ENCODE results near the gene KRTAP5-2.
"Not testable (repeated sequence)": the region's sequence is repeated elsewhere in the genome, so short reads cannot be mapped to it uniquely, and the experiment has no call there.

The KRTAP5-2 gene, protein sequence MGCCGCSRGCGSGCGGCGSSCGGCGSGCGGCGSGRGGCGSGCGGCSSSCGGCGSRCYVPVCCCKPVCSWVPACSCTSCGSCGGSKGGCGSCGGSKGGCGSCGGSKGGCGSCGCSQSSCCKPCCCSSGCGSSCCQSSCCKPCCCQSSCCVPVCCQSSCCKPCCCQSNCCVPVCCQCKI

DNA sequence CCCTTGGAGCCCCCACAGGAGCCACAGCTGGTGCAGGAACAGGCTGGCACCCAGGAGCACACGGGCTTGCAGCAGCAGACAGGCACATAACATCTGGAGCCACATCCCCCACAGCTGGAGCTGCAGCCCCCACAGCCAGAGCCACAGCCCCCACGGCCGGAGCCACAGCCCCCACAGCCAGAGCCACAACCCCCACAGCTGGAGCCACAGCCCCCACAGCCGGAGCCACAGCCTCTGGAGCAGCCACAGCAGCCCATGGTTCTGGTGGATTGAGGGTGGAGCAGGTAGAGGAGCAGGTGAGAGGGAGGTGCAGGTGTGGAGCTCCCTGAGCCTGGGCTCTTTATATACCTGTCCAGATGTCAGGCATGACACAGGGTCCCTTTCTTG lies at the start of gene KRTAP5-2:
TSS of gene KRTAP5-2 (minus strand) at position 301 of the 387 bp plus-strand sequence. CDS start at position 257, 44 bp downstream.
- no peak for DNase-seq (ENCODE audit: low read depth)
- no peak within 1 kb of the TSS for H3K4me3 ChIP-seq (ENCODE audit: low read length)
- TF ChIP-seq, protein P1, sequence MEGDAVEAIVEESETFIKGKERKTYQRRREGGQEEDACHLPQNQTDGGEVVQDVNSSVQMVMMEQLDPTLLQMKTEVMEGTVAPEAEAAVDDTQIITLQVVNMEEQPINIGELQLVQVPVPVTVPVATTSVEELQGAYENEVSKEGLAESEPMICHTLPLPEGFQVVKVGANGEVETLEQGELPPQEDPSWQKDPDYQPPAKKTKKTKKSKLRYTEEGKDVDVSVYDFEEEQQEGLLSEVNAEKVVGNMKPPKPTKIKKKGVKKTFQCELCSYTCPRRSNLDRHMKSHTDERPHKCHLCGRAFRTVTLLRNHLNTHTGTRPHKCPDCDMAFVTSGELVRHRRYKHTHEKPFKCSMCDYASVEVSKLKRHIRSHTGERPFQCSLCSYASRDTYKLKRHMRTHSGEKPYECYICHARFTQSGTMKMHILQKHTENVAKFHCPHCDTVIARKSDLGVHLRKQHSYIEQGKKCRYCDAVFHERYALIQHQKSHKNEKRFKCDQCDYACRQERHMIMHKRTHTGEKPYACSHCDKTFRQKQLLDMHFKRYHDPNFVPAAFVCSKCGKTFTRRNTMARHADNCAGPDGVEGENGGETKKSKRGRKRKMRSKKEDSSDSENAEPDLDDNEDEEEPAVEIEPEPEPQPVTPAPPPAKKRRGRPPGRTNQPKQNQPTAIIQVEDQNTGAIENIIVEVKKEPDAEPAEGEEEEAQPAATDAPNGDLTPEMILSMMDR (conservative IDR thresholded peaks at IDR 0.05; ENCODE audit: low read depth, low read length) = no peak

DNA sequence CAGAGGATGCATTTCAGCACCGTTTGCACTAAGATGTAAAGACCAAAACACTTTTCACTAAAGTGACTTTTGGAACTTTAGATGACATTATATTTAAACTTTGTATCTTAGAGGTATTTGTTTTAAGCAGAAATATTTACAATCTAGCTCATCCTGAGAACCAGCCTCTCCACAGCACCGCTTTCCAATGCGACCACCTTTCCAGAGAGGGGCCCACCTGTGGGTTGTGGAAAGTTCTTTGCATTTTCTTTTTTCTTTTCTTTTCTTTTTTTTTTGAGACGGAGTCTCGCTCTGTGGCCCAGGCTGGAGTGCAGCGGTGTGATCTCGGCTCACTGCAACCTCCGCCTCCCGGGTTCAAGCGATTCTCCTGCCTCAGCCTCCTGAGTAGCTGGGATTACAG lies 48.4 kb upstream of the KRTAP5-2 start:
- DNase-seq (ENCODE audit: low read depth); H3K4me3 ChIP-seq (ENCODE audit: low read length): not testable (repeated sequence)

DNA sequence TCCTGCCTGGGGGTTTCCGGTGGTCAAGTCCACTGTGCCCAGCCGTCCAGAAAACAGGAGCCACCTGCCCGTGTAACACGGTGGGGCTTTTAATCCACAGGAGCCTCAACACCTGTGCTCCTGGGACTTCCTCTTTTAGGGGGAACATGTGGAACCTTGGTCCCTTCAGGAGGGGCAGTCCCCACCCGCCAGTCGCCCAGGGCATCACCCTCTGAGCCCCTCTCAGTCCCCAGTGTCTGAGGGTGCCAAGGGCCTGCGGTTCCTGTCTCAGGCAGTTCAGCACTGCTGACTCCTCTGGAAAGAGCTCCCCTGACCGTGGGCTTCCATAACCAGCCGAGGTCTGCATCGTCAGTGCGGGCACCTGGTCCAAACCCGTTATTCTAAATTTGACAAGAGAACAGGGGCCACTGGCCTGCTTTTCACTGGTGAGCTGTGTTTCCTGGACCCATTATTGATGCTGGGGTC lies 47.3 kb upstream of the KRTAP5-2 start:
- TF ChIP-seq, protein P1 (conservative IDR thresholded peaks at IDR 0.05; ENCODE audit: low read depth, low read length) = no peak
- no peak overlapping the region for H3K4me3 ChIP-seq (ENCODE audit: low read length)
- no peak for DNase-seq (ENCODE audit: low read depth)

DNA sequence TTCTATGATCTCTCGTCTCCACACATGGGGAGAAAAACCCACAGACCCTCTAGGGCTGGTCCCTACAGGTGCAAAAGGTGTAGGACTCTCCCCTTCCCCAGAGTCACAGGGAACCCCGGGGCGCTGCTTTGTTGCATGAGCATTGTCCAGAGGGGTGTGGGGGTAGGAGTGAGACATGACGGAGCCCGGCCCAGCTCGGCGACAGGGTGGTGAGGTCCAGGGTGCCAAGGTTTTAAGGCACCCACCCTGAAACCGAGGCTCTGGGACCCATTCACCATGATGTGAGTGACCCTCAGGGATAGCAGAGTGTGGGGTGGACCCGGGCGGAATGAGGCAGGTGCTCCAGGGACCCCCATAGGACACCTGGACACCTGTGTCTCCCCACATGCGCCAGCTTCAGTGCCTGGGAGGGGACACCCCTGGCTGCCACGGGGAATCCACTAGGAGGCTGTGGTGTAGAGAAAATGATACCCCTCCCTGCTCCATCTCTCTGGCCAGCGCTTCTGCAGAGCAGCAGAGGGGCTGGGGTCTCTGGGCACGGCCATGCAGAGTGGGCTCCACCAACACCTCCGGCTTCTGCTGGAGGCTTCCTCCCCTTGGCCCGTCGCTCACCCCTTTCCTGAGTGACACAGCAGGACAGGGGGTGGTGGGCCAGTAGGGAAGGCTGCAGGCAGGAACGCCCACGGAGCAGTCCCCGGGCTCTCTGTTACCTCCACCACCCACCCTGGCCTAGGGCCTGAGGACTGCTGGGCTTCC lies 46.7 kb upstream of the KRTAP5-2 start:
- DNase-seq (ENCODE audit: low read depth) = no peak
- TF ChIP-seq, protein P1 (conservative IDR thresholded peaks at IDR 0.05; ENCODE audit: low read depth, low read length) = no peak
- no peak overlapping the region for H3K4me3 ChIP-seq (ENCODE audit: low read length)

DNA sequence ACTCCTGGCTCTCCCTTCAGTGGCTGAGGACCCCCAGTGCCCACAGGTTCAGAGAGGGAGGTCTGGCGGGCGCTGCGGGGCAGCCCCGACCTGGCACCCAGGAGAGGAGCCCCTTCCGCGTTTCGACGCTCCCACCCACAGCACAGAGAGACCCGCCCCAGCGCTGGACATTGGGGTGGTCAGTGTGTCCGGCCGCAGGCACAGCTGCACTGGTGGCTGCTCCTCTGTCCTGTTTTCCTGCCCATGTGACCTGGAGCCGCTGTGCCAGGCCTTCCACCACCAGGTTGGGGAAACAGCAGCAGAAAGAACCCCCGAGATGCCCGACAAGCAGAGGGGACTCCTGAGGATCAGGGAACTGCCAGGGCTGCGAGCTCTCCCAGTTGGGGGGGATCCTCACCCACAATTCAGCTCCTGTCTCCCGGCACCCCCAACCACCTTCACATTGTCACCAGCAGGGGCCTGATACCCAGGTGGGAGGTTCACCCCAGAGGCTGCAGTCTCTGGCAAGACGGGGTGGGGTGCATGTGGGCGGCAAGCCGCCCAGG lies 45.1 kb upstream of the KRTAP5-2 start:
- H3K4me3 ChIP-seq (ENCODE audit: low read length) = no peak overlapping the region
- DNase-seq (ENCODE audit: low read depth) = no peak
- TF ChIP-seq, protein P1 (conservative IDR thresholded peaks at IDR 0.05; ENCODE audit: low read depth, low read length) = no peak

DNA sequence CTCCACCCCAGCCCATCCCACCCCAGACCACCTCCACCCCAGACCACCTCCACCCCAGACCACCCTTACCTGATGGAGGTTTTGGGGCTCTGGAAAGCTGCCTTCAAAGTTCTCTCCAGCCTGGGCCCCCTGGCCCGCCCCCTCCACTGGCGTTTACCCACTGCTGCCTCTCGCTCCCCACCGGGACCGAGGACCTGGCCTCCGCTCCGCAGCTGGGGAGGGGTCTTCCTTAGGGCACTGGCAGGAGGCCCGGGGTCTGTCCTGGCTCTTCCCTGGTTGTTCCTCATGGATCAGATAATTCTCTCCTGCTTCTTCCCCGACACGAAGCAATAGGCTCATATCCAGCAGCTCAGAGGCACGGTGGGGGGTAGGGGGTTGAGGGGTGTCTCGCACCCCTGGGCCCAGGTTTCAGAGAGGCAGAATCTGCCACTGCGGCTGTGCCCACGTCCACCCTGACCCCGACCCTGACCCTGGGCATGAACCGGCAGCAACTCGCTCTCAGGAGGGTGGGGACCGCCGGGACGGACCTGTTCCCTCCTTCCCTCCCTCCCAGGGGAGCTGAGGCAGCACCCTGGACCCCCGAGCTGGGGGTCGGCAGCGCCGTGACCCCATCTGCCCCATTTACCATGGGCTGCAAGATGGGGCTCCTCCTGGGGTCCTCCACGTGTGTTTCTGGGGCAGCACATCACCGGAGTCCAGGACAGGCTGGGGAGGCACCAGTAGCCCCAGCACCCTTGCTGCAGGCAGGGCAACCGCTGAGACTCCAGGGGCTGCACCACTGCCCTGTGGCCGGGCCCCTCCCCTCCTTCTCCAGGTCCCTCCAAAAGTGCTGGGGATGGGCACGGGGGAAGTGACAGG lies 44.4 kb upstream of the KRTAP5-2 start:
- no peak overlapping the region for H3K4me3 ChIP-seq (ENCODE audit: low read length)
- TF ChIP-seq, protein P1 (conservative IDR thresholded peaks at IDR 0.05; ENCODE audit: low read depth, low read length) = no peak
- DNase-seq (ENCODE audit: low read depth) = no peak

DNA sequence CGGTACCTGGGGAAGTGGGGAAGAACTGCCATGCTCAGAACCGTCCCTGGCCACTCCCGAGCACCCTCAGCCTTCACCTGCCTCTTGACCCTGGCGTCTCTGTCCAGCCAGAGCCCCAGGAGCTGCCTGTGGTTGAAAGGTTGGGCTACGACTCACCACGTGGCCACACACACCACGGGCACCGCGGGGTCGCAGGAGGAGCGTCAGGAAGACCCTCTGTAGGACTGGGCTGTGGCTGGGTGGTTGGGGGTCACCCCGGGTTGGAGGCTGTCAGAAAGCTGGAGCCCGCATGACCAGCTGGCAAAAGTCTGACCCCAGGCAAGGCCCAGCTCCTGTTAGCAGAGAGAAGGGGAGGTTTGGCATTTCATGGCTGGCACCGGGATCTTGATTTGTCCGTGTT lies 43.0 kb upstream of the KRTAP5-2 start:
- no peak overlapping the region for H3K4me3 ChIP-seq (ENCODE audit: low read length)
- no peak for DNase-seq (ENCODE audit: low read depth)
- TF ChIP-seq, protein P1 (conservative IDR thresholded peaks at IDR 0.05; ENCODE audit: low read depth, low read length) = no peak

Measured in retinal pigment epithelial cell (primary cell).